Neuronal stem cell (in vitro differentiated cells): ENCODE data around the gene BUD23.

Experiments
- DNase-seq: peaks from one replicate; pipeline ENCODE4 v3.0.0-alpha.2; 2013; ENCODE audit warnings: low spot score
- H2AFZ ChIP-seq: one replicate; pipeline ENCODE4 v1.6.1; 2013; ENCODE audit warnings: mild to moderate bottlenecking, low read length, inconsistent platforms
- H2AK5ac ChIP-seq: 2 replicates; pipeline ENCODE4 v1.6.1; 2013; ENCODE audit warnings: low read depth, mild to moderate bottlenecking, inconsistent platforms, low read length, moderate library complexity, mixed read lengths
- H2BK120ac ChIP-seq: 2 replicates; pipeline ENCODE4 v1.6.1; 2013; ENCODE audit warnings: low read depth, mild to moderate bottlenecking, inconsistent platforms, low read length, moderate library complexity, mixed read lengths
- H2BK12ac ChIP-seq: one replicate; pipeline ENCODE4 v1.6.1; 2013; ENCODE audit warnings: low read length, inconsistent platforms
- H2BK15ac ChIP-seq: 2 replicates; pipeline ENCODE4 v1.6.1; 2013; ENCODE audit warnings: mild to moderate bottlenecking, low read length, inconsistent platforms, mixed read lengths
- H2BK5ac ChIP-seq: one replicate; pipeline ENCODE4 v1.6.1; 2013; ENCODE audit warnings: inconsistent platforms, mild to moderate bottlenecking, low read length, moderate library complexity
- H3K14ac ChIP-seq: one replicate; pipeline ENCODE4 v1.6.1; 2013; ENCODE audit warnings: low read length, inconsistent platforms
- H3K18ac ChIP-seq: 2 replicates; pipeline ENCODE4 v1.6.1; 2013; ENCODE audit warnings: low read length, inconsistent platforms
- H3K23ac ChIP-seq: 2 replicates; pipeline ENCODE4 v1.6.1; 2013; ENCODE audit warnings: low read depth, mild to moderate bottlenecking, mixed read lengths, low read length, inconsistent platforms; ENCODE audit not compliant: poor library complexity
- H3K27ac ChIP-seq: replicated peaks from 3 replicates; pipeline ENCODE4 v1.5.1; 2013; ENCODE audit warnings: low read length, inconsistent platforms
- H3K27me3 ChIP-seq, 3 experiments: 2 replicates each; pipeline ENCODE4 v1.6.1; 2013; ENCODE audit warnings: low read length in 3 of 3, mild to moderate bottlenecking in 2 of 3, inconsistent platforms in 1 of 3, low read depth in 1 of 3, mixed read lengths in 1 of 3, moderate library complexity in 1 of 3; ENCODE audit not compliant: control insufficient read depth in 3 of 3, insufficient read depth in 3 of 3
- H3K36me3 ChIP-seq, 2 donors: replicated peaks in 1 of 2; 2 replicates each; pipeline ENCODE4 v1.6.1; 2013; ENCODE audit warnings: low read length in 2 of 2; ENCODE audit not compliant: control insufficient read depth in 2 of 2, insufficient read depth in 2 of 2
- H3K4ac ChIP-seq: 2 replicates; pipeline ENCODE4 v1.6.1; 2013; ENCODE audit warnings: inconsistent platforms, mild to moderate bottlenecking, low read length, moderate library complexity
- H3K4me1 ChIP-seq, 2 donors: 1 replicate in 1 of 2; 2 replicates in 1 of 2; pipeline ENCODE4 v1.6.1; 2013; ENCODE audit warnings: low read length in 2 of 2, low read depth in 1 of 2; ENCODE audit not compliant: control insufficient read depth in 2 of 2, insufficient read depth in 1 of 2
- H3K4me2 ChIP-seq: one replicate; pipeline ENCODE4 v1.6.1; 2013; ENCODE audit warnings: mild to moderate bottlenecking, low read length, inconsistent platforms; ENCODE audit not compliant: insufficient read depth, poor library complexity, severe bottlenecking
- H3K4me3 ChIP-seq, 2 donors: 2 replicates each; pipeline ENCODE4 v1.5.1; 2013; ENCODE audit warnings: low read length in 2 of 2, mild to moderate bottlenecking in 2 of 2, inconsistent platforms in 1 of 2, moderate library complexity in 1 of 2
- H3K79me1 ChIP-seq: one replicate; pipeline ENCODE4 v1.6.1; 2013; ENCODE audit warnings: low read depth, mild to moderate bottlenecking, inconsistent platforms, low read length, moderate library complexity
- H3K9ac ChIP-seq: one replicate; pipeline ENCODE4 v1.6.1; 2013; ENCODE audit warnings: mild to moderate bottlenecking, low read depth, low read length, inconsistent platforms; ENCODE audit not compliant: poor library complexity
- H3K9me3 ChIP-seq, 2 donors: replicated peaks in 1 of 2; 2 replicates each; pipeline versions ENCODE3 to v1.6.1; 2013; ENCODE audit warnings: low read length in 2 of 2, mild to moderate bottlenecking in 2 of 2, inconsistent platforms in 1 of 2, low read depth in 1 of 2, mixed read lengths in 1 of 2, moderate library complexity in 1 of 2; ENCODE audit not compliant: control insufficient read depth in 2 of 2, insufficient read depth in 1 of 2
- H4K8ac ChIP-seq: one replicate; pipeline ENCODE4 v1.6.1; 2013; ENCODE audit warnings: low read depth, mild to moderate bottlenecking, inconsistent platforms, low read length, moderate library complexity
- H4K91ac ChIP-seq: one replicate; pipeline ENCODE4 v1.6.1; 2013; ENCODE audit warnings: low read length, low read depth, mild to moderate bottlenecking, inconsistent platforms; ENCODE audit not compliant: poor library complexity
- WGBS, 2 donors: extraction: QIAGEN DNeasy Blood & Tissue Kit; methylation state at CpG; one replicate each; pipeline ENCODE4 v1.1.7; 2013; ENCODE audit warnings: missing lambda C conversion rate in 2 of 2, mixed read lengths in 1 of 2; ENCODE audit not compliant: insufficient read length in 2 of 2, insufficient replicate concordance in 1 of 2; ENCODE audit errors: extremely low coverage in 2 of 2; 5-methylcytosine and 5-hydroxymethylcytosine counted together

Gene BUD23

GRCh38 chr7:73717991-73718405, 34.6 kb downstream of the BUD23 start:
- peak overlapping the region; percentile 43 for H4K8ac ChIP-seq
- no peak overlapping the region for H2BK15ac ChIP-seq
- DNase-seq, result no peak
- no CpG with 5 or more reads among the region's 10 CpGs for WGBS, 2 donors
- H2AFZ ChIP-seq, result no peak overlapping the region
- H3K4me3 ChIP-seq, result peak overlapping the region in 1 of 2 donors; percentile 60
- H3K27me3 ChIP-seq, result peaks cover 0 to 27% (median 8%) of the 10 kb centered on the region in 3 experiments
- H3K23ac ChIP-seq, result peak overlapping the region; percentile 73
- no peak overlapping the region for H2BK12ac ChIP-seq
- no peak overlapping the region for H3K27ac ChIP-seq
- H3K9me3 ChIP-seq, result no peaks in the 10 kb centered on the region
- H3K4ac ChIP-seq, result peak overlapping the region; percentile 3
- H2BK120ac ChIP-seq, result no peak overlapping the region
- H3K79me1 ChIP-seq, result peaks cover 10% of the 10 kb centered on the region
- H3K4me1 ChIP-seq, result peaks cover 3 to 4% of the 10 kb centered on the region in 2 donors
- H3K9ac ChIP-seq, result no peak overlapping the region
- no peak overlapping the region for H2BK5ac ChIP-seq
- H3K18ac ChIP-seq, result no peak overlapping the region
- no peak overlapping the region for H3K4me2 ChIP-seq
- H4K91ac ChIP-seq, result no peak overlapping the region
- H3K14ac ChIP-seq, result no peak overlapping the region
- peak overlapping the region; percentile 90 for H2AK5ac ChIP-seq
- no peaks in the 10 kb centered on the region for H3K36me3 ChIP-seq

GRCh38 chr7:73718438-73718881, 35.1 kb downstream of the BUD23 start:
- peak overlapping the region; percentile 43 for H4K8ac ChIP-seq
- no peak overlapping the region for H3K27ac ChIP-seq
- peak overlapping the region; percentile 90 for H2AK5ac ChIP-seq
- peaks cover 0 to 27% (median 8%) of the 10 kb centered on the region in 3 experiments for H3K27me3 ChIP-seq
- H2BK120ac ChIP-seq, result no peak overlapping the region
- no peaks in the 10 kb centered on the region for H3K9me3 ChIP-seq
- H3K4me1 ChIP-seq, result peaks cover 3 to 4% of the 10 kb centered on the region in 2 donors
- no peak for DNase-seq
- peak overlapping the region; percentile 43 for H3K23ac ChIP-seq
- H2BK15ac ChIP-seq, result no peak overlapping the region
- H3K14ac ChIP-seq, result no peak overlapping the region
- peaks cover 10% of the 10 kb centered on the region for H3K79me1 ChIP-seq
- H3K4me3 ChIP-seq, result peak overlapping the region; percentile 60 to 99
- no CpG with 5 or more reads among the region's 9 CpGs for WGBS, 2 donors
- H3K36me3 ChIP-seq, result no peaks in the 10 kb centered on the region
- peak overlapping the region; percentile 90 for H3K9ac ChIP-seq
- peak overlapping the region; percentile 39 for H2BK5ac ChIP-seq
- peak overlapping the region; percentile 86 for H3K4me2 ChIP-seq
- H4K91ac ChIP-seq, result no peak overlapping the region
- no peak overlapping the region for H2BK12ac ChIP-seq
- peak overlapping the region; percentile 99 for H2AFZ ChIP-seq
- no peak overlapping the region for H3K18ac ChIP-seq
- no peak overlapping the region for H3K4ac ChIP-seq

- no peaks in the 10 kb centered on the region for H3K9me3 ChIP-seq
- peak within 1 kb of the TSS; percentile 43 for H3K23ac ChIP-seq
- peak within 1 kb of the TSS; percentile 93 for H3K18ac ChIP-seq
- peaks cover 0 to 27% (median 8%) of the 10 kb centered on the region in 3 experiments for H3K27me3 ChIP-seq
- H2BK5ac ChIP-seq, result peak within 1 kb of the TSS; percentile 39
- DNase-seq, result no peak
- H3K27ac ChIP-seq, result no peak within 1 kb of the TSS
- no peak within 1 kb of the TSS for H3K4ac ChIP-seq
- peaks cover 10% of the 10 kb centered on the region for H3K79me1 ChIP-seq
- peaks cover 3 to 4% of the 10 kb centered on the region in 2 donors for H3K4me1 ChIP-seq
- no CpG with 5 or more reads among the region's 96 CpGs for WGBS, 2 donors
- H3K9ac ChIP-seq, result peak within 1 kb of the TSS; percentile 90
- no peak within 1 kb of the TSS for H2BK15ac ChIP-seq
- peak within 1 kb of the TSS; percentile 90 for H2AK5ac ChIP-seq
- no peak within 1 kb of the TSS for H4K8ac ChIP-seq
- peak within 1 kb of the TSS; percentile 60 to 99 for H3K4me3 ChIP-seq
- H3K14ac ChIP-seq, result peak within 1 kb of the TSS; percentile 71
- H2BK12ac ChIP-seq, result peak within 1 kb of the TSS; percentile 73
- H4K91ac ChIP-seq, result no peak within 1 kb of the TSS
- H2AFZ ChIP-seq, result peak within 1 kb of the TSS; percentile 99
- peak within 1 kb of the TSS; percentile 86 for H3K4me2 ChIP-seq
- no peaks in the 10 kb centered on the region for H3K36me3 ChIP-seq
- H2BK120ac ChIP-seq, result no peak within 1 kb of the TSS
Observed at GRCh38 chr7:73718905-73719805, 35.8 kb downstream of the BUD23 start, which contains the start of gene STX1A. TSS of gene STX1A (minus strand) at chr7:73719669. CDS start at chr7:73719631, 38 bp downstream.

- peak overlapping the region; percentile 76 for H3K18ac ChIP-seq
- H3K9ac ChIP-seq, result no peak overlapping the region
- H3K4me2 ChIP-seq, result peak overlapping the region; percentile 69
- H2BK120ac ChIP-seq, result no peak overlapping the region
- H3K4me1 ChIP-seq, result peaks cover 3 to 4% of the 10 kb centered on the region in 2 donors
- WGBS, 2 donors, result no CpG with 5 or more reads among the region's 16 CpGs
- H3K79me1 ChIP-seq, result peaks cover 10% of the 10 kb centered on the region
- H3K36me3 ChIP-seq, result no peaks in the 10 kb centered on the region
- H3K9me3 ChIP-seq, result no peaks in the 10 kb centered on the region
- no peak overlapping the region for H3K14ac ChIP-seq
- H2AFZ ChIP-seq, result peak overlapping the region; percentile 69
- peaks cover 0 to 27% (median 8%) of the 10 kb centered on the region in 3 experiments for H3K27me3 ChIP-seq
- no peak overlapping the region for H2BK15ac ChIP-seq
- H3K4me3 ChIP-seq, result peak overlapping the region; percentile 55 to 60
- DNase-seq, result no peak
- no peak overlapping the region for H4K8ac ChIP-seq
- no peak overlapping the region for H3K4ac ChIP-seq
- H2BK5ac ChIP-seq, result peak overlapping the region; percentile 39
- H4K91ac ChIP-seq, result no peak overlapping the region
- H3K27ac ChIP-seq, result no peak overlapping the region
- no peak overlapping the region for H2BK12ac ChIP-seq
- H3K23ac ChIP-seq, result no peak overlapping the region
- peak overlapping the region; percentile 1 for H2AK5ac ChIP-seq
Observed at GRCh38 chr7:73719806-73720169, 36.4 kb downstream of the BUD23 start.
